WTC11 (cell line): ENCODE measurements around the gene HCFC1.

Source experiments
- CTCF ChIP-seq: fragments of 200-600 bp; IDR thresholded peaks from 2 replicates; pipeline ENCODE4 v1.8.0; 2022; ENCODE audit warnings: antibody characterized with exemption
- JUN ChIP-seq: sonication (generic); formaldehyde crosslinking; IDR thresholded peaks from 2 replicates; pipeline ENCODE4 v1.8.0; 2023; ENCODE audit warnings: mild to moderate bottlenecking, missing genetic modification reagents
- NR3C1 ChIP-seq: sonication (generic); formaldehyde crosslinking; conservative IDR thresholded peaks from 2 replicates; pipeline ENCODE4 v1.8.1; 2023; ENCODE audit warnings: low read depth, mild to moderate bottlenecking, missing genetic modification reagents

- TF ChIP-seq CTCF (no peak), JUN (CRISPR knock-in tag) (no peak), NR3C1 (CRISPR knock-in tag) (no peak)
Observed at GRCh38 chrX:153981771-153982533, 10.3 kb upstream of the HCFC1 start.
